Liver (tissue), 3 donors: ENCODE measurements around the gene SFXN5.

Experiments
- CTCF ChIP-seq: fragments of 150-350 bp; IDR thresholded peaks from 2 replicates; pipeline ENCODE4 v1.5.1; 2017; ENCODE audit warnings: improper control_type of control experiment, low read depth, low read length; ENCODE audit not compliant: missing input control
- EGR1 ChIP-seq, 2 donors: IDR thresholded peaks; 2 replicates each; pipeline ENCODE4 v1.6.1; 2016 to 2018; ENCODE audit warnings: antibody characterized with exemption in 2 of 2, low read depth in 2 of 2
- GABPA ChIP-seq, 2 donors: IDR thresholded peaks in 1 of 2; conservative IDR thresholded peaks in 1 of 2; 2 replicates each; pipeline ENCODE4 v1.6.1; 2016; ENCODE audit warnings: antibody characterized with exemption in 2 of 2, mild to moderate bottlenecking in 1 of 2, moderate library complexity in 1 of 2
- JUND ChIP-seq, 2 donors: IDR thresholded peaks; 2 replicates each; pipeline ENCODE4 v1.6.1; 2016; ENCODE audit warnings: antibody characterized with exemption in 2 of 2
- MAX ChIP-seq: IDR thresholded peaks from 2 replicates; pipeline ENCODE4 v1.6.1; 2016; ENCODE audit warnings: antibody characterized with exemption
- RAD21 ChIP-seq, 2 donors: IDR thresholded peaks; 2 replicates each; pipeline ENCODE4 v1.6.1; 2016; ENCODE audit warnings: antibody characterized with exemption in 2 of 2, mild to moderate bottlenecking in 2 of 2
- RXRA ChIP-seq, 2 donors: IDR thresholded peaks; 2 replicates each; pipeline ENCODE4 v1.6.1; 2017 to 2018; ENCODE audit warnings: antibody characterized with exemption in 2 of 2, mild to moderate bottlenecking in 1 of 2
- SP1 ChIP-seq: IDR thresholded peaks from 2 replicates; pipeline ENCODE4 v1.6.1; 2018; ENCODE audit warnings: antibody characterized with exemption, mild to moderate bottlenecking
- TAF1 ChIP-seq: conservative IDR thresholded peaks from 2 replicates; pipeline ENCODE4 v1.6.1; 2016; ENCODE audit warnings: antibody characterized with exemption, mild to moderate bottlenecking
- YY1 ChIP-seq: IDR thresholded peaks from 2 replicates; pipeline ENCODE4 v1.6.1; 2016; ENCODE audit warnings: antibody characterized with exemption, mild to moderate bottlenecking
- ZBTB33 ChIP-seq: IDR thresholded peaks from 2 replicates; pipeline ENCODE4 v1.6.1; 2016; ENCODE audit warnings: antibody characterized with exemption
- TF ChIP-seq, protein P1 (sequence below): IDR thresholded peaks from 2 replicates; pipeline ENCODE4 v1.6.1; 2016; ENCODE audit warnings: antibody characterized with exemption, mild to moderate bottlenecking
- donor health status: healthy.
- donor health status: healthy.

GRCh38 chr2:73031725-73032701 is 39.5 kb downstream of the SFXN5 start:
- TF ChIP-seq, protein P1, sequence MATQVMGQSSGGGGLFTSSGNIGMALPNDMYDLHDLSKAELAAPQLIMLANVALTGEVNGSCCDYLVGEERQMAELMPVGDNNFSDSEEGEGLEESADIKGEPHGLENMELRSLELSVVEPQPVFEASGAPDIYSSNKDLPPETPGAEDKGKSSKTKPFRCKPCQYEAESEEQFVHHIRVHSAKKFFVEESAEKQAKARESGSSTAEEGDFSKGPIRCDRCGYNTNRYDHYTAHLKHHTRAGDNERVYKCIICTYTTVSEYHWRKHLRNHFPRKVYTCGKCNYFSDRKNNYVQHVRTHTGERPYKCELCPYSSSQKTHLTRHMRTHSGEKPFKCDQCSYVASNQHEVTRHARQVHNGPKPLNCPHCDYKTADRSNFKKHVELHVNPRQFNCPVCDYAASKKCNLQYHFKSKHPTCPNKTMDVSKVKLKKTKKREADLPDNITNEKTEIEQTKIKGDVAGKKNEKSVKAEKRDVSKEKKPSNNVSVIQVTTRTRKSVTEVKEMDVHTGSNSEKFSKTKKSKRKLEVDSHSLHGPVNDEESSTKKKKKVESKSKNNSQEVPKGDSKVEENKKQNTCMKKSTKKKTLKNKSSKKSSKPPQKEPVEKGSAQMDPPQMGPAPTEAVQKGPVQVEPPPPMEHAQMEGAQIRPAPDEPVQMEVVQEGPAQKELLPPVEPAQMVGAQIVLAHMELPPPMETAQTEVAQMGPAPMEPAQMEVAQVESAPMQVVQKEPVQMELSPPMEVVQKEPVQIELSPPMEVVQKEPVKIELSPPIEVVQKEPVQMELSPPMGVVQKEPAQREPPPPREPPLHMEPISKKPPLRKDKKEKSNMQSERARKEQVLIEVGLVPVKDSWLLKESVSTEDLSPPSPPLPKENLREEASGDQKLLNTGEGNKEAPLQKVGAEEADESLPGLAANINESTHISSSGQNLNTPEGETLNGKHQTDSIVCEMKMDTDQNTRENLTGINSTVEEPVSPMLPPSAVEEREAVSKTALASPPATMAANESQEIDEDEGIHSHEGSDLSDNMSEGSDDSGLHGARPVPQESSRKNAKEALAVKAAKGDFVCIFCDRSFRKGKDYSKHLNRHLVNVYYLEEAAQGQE = peak; percentile 69
- no peak for TF ChIP-seq CTCF
- TF ChIP-seq JUND (IDR thresholded peaks at IDR 0.05) = peak; percentile 66 to 67
- peak; percentile 99 for TF ChIP-seq SP1
- TF ChIP-seq MAX = no peak
- peak; percentile 73 for TF ChIP-seq TAF1
- TF ChIP-seq GABPA (IDR thresholded peaks at IDR 0.05 in 1 of 2, conservative IDR thresholded peaks at IDR 0.05 in 1 of 2) = no peak
- peak; percentile 8 to 59 for TF ChIP-seq EGR1 (IDR thresholded peaks at IDR 0.05; ENCODE audit: low read depth in 2 of 2)
- peak; percentile 56 for TF ChIP-seq ZBTB33
- peak; percentile 97 to 98 for TF ChIP-seq RXRA (IDR thresholded peaks at IDR 0.05)
- TF ChIP-seq RAD21 (IDR thresholded peaks at IDR 0.05) = peak; percentile 30 to 43
- TF ChIP-seq YY1 = peak; percentile 61
